Liver (tissue), 9 donors: Measurements from ENCODE around the gene MEIS3. TPM values are rescaled to one million over a fixed set of nuclear protein-coding genes. Genes with fewer than 3 reads are reported as not detected.

ENCODE experiments used
- DNase-seq: peaks from one replicate; pipeline ENCODE4 v3.0.0-alpha.2; 2017; ENCODE audit warnings: low spot score
- H3K27ac ChIP-seq, 2 donors: one replicate each; pipeline ENCODE4 v1.7.0; 2013; ENCODE audit warnings: inconsistent platforms in 2 of 2, low read length in 2 of 2, control low read depth in 1 of 2, low read depth in 1 of 2, mild to moderate bottlenecking in 1 of 2
- H3K27me3 ChIP-seq, 4 donors: one replicate each; pipeline versions ENCODE4 v1.6.1 to v1.7.0; 2013; ENCODE audit warnings: low read length in 3 of 4, inconsistent platforms in 1 of 4, mild to moderate bottlenecking in 1 of 4, moderate library complexity in 1 of 4; ENCODE audit not compliant: control insufficient read depth in 4 of 4, insufficient read depth in 4 of 4
- H3K36me3 ChIP-seq, 4 donors: one replicate each; pipeline versions ENCODE4 v1.6.1 to v1.7.0; 2013; ENCODE audit warnings: low read length in 3 of 4, mild to moderate bottlenecking in 3 of 4, low read depth in 1 of 4, moderate library complexity in 1 of 4; ENCODE audit not compliant: control insufficient read depth in 4 of 4, insufficient read depth in 3 of 4
- H3K4me1 ChIP-seq, 4 donors: one replicate each; pipeline versions ENCODE4 v1.6.1 to v1.7.0; 2013; ENCODE audit warnings: low read length in 3 of 4, mild to moderate bottlenecking in 3 of 4, moderate library complexity in 1 of 4; ENCODE audit not compliant: control insufficient read depth in 4 of 4, insufficient read depth in 4 of 4
- H3K4me3 ChIP-seq, 3 donors: one replicate each; pipeline versions ENCODE4 v1.6.1 to v1.7.0; 2013; ENCODE audit warnings: low read length in 3 of 3, control low read depth in 1 of 3, low read depth in 1 of 3, mild to moderate bottlenecking in 1 of 3
- H3K9ac ChIP-seq, 2 donors: one replicate each; pipeline ENCODE4 v1.7.0; 2013; ENCODE audit warnings: low read length in 2 of 2, mild to moderate bottlenecking in 2 of 2, moderate library complexity in 2 of 2, control low read depth in 1 of 2, low read depth in 1 of 2
- H3K9me3 ChIP-seq, 4 donors: one replicate each; pipeline versions ENCODE4 v1.6.1 to v1.7.0; 2013; ENCODE audit warnings: low read length in 3 of 4; ENCODE audit not compliant: control insufficient read depth in 4 of 4
- EGR1 ChIP-seq, 2 donors: IDR thresholded peaks; 2 replicates each; pipeline ENCODE4 v1.6.1; 2016 to 2018; ENCODE audit warnings: antibody characterized with exemption in 2 of 2, low read depth in 2 of 2
- FOXA1 ChIP-seq: IDR thresholded peaks from 2 replicates; pipeline ENCODE4 v1.6.1; 2016; ENCODE audit warnings: antibody characterized with exemption
- FOXA2 ChIP-seq: IDR thresholded peaks from 2 replicates; pipeline ENCODE4 v1.6.1; 2016; ENCODE audit warnings: antibody characterized with exemption
- GABPA ChIP-seq, 2 donors: IDR thresholded peaks in 1 of 2; conservative IDR thresholded peaks in 1 of 2; 2 replicates each; pipeline ENCODE4 v1.6.1; 2016; ENCODE audit warnings: antibody characterized with exemption in 2 of 2, mild to moderate bottlenecking in 1 of 2, moderate library complexity in 1 of 2
- HNF4A ChIP-seq, 2 donors: conservative IDR thresholded peaks; 2 replicates each; pipeline ENCODE4 v1.6.1; 2016; ENCODE audit warnings: antibody characterized with exemption in 2 of 2, mild to moderate bottlenecking in 2 of 2
- HNF4G ChIP-seq: IDR thresholded peaks from 2 replicates; pipeline ENCODE4 v1.6.1; 2016; ENCODE audit warnings: antibody characterized with exemption
- JUND ChIP-seq, 2 donors: IDR thresholded peaks; 2 replicates each; pipeline ENCODE4 v1.6.1; 2016; ENCODE audit warnings: antibody characterized with exemption in 2 of 2
- RAD21 ChIP-seq, 2 donors: IDR thresholded peaks; 2 replicates each; pipeline ENCODE4 v1.6.1; 2016; ENCODE audit warnings: antibody characterized with exemption in 2 of 2, mild to moderate bottlenecking in 2 of 2
- RXRA ChIP-seq, 2 donors: IDR thresholded peaks; 2 replicates each; pipeline ENCODE4 v1.6.1; 2017 to 2018; ENCODE audit warnings: antibody characterized with exemption in 2 of 2, mild to moderate bottlenecking in 1 of 2
- SP1 ChIP-seq: IDR thresholded peaks from 2 replicates; pipeline ENCODE4 v1.6.1; 2018; ENCODE audit warnings: antibody characterized with exemption, mild to moderate bottlenecking
- TAF1 ChIP-seq: conservative IDR thresholded peaks from 2 replicates; pipeline ENCODE4 v1.6.1; 2016; ENCODE audit warnings: antibody characterized with exemption, mild to moderate bottlenecking
- YY1 ChIP-seq: IDR thresholded peaks from 2 replicates; pipeline ENCODE4 v1.6.1; 2016; ENCODE audit warnings: antibody characterized with exemption, mild to moderate bottlenecking
- WGBS: extraction: QIAGEN DNeasy Blood & Tissue Kit; methylation state at CpG from one replicate; pipeline ENCODE4 v1.1.7; 2013; 5-methylcytosine and 5-hydroxymethylcytosine counted together
- polyA plus RNA-seq, 2 donors: library from polyadenylated mRNA; stranded (reverse) in 1 of 2; unstranded in 1 of 2; fragments of 200-250 nt in 1 of 2; fragments of >200 nt in 1 of 2; fragmentation: Nextera tagmentation in 1 of 2; extraction: Ambion mirVana in 1 of 2; gene quantifications; one replicate each; pipeline versions ENCODE4 v1.2.1 to v1.2.3, GENCODE V29; 2013 to 2015
- total RNA-seq, 2 donors: library from RNA; depleted of rRNA; stranded (reverse); fragments of >200 nt; gene quantifications; one replicate each; pipeline ENCODE4 v1.2.3, GENCODE V29; 2014
- TF ChIP-seq, protein P1 (sequence below): IDR thresholded peaks from 2 replicates; pipeline ENCODE4 v1.6.1; 2016; ENCODE audit warnings: antibody characterized with exemption
- TF ChIP-seq, protein P2 (sequence below): IDR thresholded peaks from 2 replicates; pipeline ENCODE4 v1.6.1; 2016; ENCODE audit warnings: antibody characterized with exemption
- TF ChIP-seq, protein P3 (sequence below): fragments of 150-350 bp; IDR thresholded peaks from 2 replicates; pipeline ENCODE4 v1.5.1; 2017; ENCODE audit warnings: improper control_type of control experiment, low read depth, low read length; ENCODE audit not compliant: missing input control
- TF ChIP-seq, protein P4 (sequence below): IDR thresholded peaks from 2 replicates; pipeline ENCODE4 v1.6.1; 2016; ENCODE audit warnings: antibody characterized with exemption
- TF ChIP-seq, protein P5 (sequence below): IDR thresholded peaks from 2 replicates; pipeline ENCODE4 v1.6.1; 2016; ENCODE audit warnings: antibody characterized with exemption, mild to moderate bottlenecking
- donor health status: healthy.
- donor health status: healthy.
- donor health status: healthy.
- donor health status: healthy.
- donor health status: healthy.

MEIS3 gene
- total and polyA plus RNA-seq, 4 donors: 0.50 to 1.3 (median 0.89) TPM

DNA sequence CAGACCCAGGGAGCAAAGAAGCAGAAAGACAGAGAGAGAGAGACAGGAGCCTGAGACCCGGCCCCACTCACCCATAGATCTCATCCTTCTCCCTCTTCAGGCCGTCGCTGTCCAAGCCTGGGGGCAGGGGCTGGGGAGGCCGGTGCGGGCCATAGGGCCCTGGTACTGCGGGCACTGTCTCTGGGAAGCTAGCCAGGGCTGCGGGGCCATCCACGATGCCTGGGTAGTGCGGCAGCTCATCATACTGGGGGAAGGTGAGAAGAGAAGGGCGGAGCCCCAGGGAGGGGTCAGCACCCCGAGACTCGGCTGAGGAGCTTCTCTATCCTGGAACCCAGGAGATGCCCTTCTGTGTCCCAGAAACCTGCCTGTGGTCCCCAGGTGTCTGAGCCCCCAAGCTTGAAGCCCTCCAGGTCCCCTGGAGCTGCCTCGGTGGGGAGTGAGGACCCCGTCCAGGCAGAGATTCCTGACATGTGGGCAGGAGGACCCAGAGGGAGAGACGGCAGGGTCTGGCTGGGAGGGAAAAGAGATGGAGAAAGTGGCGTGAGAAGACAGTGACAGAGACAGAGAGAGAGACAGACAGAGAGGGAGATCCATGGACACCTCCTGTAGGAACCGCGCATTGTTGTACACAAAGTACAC is 2.1 kb downstream of the MEIS3 start:
- H3K4me3 ChIP-seq: no peak overlapping the region
- DNase-seq: no peak
- H3K27ac ChIP-seq: no peak overlapping the region
- TF ChIP-seq SP1: no peak
- TF ChIP-seq EGR1 (IDR thresholded peaks at IDR 0.05; ENCODE audit: low read depth in 2 of 2): no peak
- TF ChIP-seq RXRA (IDR thresholded peaks at IDR 0.05): no peak
- TF ChIP-seq, protein P1, sequence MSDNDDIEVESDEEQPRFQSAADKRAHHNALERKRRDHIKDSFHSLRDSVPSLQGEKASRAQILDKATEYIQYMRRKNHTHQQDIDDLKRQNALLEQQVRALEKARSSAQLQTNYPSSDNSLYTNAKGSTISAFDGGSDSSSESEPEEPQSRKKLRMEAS: no peak
- TF ChIP-seq JUND (IDR thresholded peaks at IDR 0.05): no peak
- no peak for TF ChIP-seq TAF1
- TF ChIP-seq, protein P2, sequence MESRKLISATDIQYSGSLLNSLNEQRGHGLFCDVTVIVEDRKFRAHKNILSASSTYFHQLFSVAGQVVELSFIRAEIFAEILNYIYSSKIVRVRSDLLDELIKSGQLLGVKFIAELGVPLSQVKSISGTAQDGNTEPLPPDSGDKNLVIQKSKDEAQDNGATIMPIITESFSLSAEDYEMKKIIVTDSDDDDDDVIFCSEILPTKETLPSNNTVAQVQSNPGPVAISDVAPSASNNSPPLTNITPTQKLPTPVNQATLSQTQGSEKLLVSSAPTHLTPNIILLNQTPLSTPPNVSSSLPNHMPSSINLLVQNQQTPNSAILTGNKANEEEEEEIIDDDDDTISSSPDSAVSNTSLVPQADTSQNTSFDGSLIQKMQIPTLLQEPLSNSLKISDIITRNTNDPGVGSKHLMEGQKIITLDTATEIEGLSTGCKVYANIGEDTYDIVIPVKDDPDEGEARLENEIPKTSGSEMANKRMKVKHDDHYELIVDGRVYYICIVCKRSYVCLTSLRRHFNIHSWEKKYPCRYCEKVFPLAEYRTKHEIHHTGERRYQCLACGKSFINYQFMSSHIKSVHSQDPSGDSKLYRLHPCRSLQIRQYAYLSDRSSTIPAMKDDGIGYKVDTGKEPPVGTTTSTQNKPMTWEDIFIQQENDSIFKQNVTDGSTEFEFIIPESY: no peak
- TF ChIP-seq, protein P3, sequence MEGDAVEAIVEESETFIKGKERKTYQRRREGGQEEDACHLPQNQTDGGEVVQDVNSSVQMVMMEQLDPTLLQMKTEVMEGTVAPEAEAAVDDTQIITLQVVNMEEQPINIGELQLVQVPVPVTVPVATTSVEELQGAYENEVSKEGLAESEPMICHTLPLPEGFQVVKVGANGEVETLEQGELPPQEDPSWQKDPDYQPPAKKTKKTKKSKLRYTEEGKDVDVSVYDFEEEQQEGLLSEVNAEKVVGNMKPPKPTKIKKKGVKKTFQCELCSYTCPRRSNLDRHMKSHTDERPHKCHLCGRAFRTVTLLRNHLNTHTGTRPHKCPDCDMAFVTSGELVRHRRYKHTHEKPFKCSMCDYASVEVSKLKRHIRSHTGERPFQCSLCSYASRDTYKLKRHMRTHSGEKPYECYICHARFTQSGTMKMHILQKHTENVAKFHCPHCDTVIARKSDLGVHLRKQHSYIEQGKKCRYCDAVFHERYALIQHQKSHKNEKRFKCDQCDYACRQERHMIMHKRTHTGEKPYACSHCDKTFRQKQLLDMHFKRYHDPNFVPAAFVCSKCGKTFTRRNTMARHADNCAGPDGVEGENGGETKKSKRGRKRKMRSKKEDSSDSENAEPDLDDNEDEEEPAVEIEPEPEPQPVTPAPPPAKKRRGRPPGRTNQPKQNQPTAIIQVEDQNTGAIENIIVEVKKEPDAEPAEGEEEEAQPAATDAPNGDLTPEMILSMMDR: no peak
- no peak for TF ChIP-seq RAD21 (IDR thresholded peaks at IDR 0.05)
- WGBS: 20% methylated on average over 18 of the region's 18 CpGs
- H3K27me3 ChIP-seq: peaks cover 2 to 24% (median 6%) of the 10 kb centered on the region in 4 donors
- peaks cover 0 to 6% (median 2%) of the 10 kb centered on the region in 4 donors for H3K4me1 ChIP-seq
- no peaks in the 10 kb centered on the region for H3K36me3 ChIP-seq
- H3K9ac ChIP-seq: no peak overlapping the region
- H3K9me3 ChIP-seq: no peaks in the 10 kb centered on the region

DNA sequence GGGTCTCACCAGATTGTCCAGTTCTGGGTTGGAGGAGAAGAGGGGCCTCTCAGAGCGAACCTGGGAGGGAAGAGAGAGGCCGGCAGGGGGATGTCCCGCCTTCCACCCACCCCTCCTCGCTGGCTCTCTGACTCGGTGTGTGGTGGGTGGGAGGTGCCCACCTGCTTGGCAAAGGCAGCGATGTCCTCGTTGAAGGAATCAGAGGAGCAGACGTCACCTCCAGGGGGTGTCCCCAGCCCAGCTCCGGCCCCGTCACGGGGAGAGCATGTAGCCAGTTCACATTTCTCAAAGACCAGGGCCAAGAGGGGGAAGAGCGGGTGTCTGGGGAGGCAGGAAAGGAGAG is 2.7 kb downstream of the MEIS3 start:
- Histone ChIP-seq H3K27me3 (peaks cover 2 to 24% (median 6%) of the 10 kb centered on the region in 4 donors), H3K9ac (no peak overlapping the region), H3K4me3 (no peak overlapping the region), H3K4me1 (peaks cover 0 to 6% (median 2%) of the 10 kb centered on the region in 4 donors), H3K27ac (no peak overlapping the region), H3K36me3 (no peaks in the 10 kb centered on the region), H3K9me3 (no peaks in the 10 kb centered on the region)
- TF ChIP-seq HNF4G (no peak), RXRA (IDR thresholded peaks at IDR 0.05) (no peak), SP1 (no peak), FOXA2 (no peak), GABPA (IDR thresholded peaks at IDR 0.05 in 1 of 2, conservative IDR thresholded peaks at IDR 0.05 in 1 of 2) (no peak), RAD21 (IDR thresholded peaks at IDR 0.05) (no peak), TAF1 (no peak), JUND (IDR thresholded peaks at IDR 0.05) (no peak), FOXA1 (no peak), HNF4A (conservative IDR thresholded peaks at IDR 0.05) (no peak), EGR1 (IDR thresholded peaks at IDR 0.05; ENCODE audit: low read depth in 2 of 2) (no peak), YY1 (no peak)
- TF ChIP-seq, protein P4, sequence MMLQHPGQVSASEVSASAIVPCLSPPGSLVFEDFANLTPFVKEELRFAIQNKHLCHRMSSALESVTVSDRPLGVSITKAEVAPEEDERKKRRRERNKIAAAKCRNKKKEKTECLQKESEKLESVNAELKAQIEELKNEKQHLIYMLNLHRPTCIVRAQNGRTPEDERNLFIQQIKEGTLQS: no peak
- TF ChIP-seq, protein P5, sequence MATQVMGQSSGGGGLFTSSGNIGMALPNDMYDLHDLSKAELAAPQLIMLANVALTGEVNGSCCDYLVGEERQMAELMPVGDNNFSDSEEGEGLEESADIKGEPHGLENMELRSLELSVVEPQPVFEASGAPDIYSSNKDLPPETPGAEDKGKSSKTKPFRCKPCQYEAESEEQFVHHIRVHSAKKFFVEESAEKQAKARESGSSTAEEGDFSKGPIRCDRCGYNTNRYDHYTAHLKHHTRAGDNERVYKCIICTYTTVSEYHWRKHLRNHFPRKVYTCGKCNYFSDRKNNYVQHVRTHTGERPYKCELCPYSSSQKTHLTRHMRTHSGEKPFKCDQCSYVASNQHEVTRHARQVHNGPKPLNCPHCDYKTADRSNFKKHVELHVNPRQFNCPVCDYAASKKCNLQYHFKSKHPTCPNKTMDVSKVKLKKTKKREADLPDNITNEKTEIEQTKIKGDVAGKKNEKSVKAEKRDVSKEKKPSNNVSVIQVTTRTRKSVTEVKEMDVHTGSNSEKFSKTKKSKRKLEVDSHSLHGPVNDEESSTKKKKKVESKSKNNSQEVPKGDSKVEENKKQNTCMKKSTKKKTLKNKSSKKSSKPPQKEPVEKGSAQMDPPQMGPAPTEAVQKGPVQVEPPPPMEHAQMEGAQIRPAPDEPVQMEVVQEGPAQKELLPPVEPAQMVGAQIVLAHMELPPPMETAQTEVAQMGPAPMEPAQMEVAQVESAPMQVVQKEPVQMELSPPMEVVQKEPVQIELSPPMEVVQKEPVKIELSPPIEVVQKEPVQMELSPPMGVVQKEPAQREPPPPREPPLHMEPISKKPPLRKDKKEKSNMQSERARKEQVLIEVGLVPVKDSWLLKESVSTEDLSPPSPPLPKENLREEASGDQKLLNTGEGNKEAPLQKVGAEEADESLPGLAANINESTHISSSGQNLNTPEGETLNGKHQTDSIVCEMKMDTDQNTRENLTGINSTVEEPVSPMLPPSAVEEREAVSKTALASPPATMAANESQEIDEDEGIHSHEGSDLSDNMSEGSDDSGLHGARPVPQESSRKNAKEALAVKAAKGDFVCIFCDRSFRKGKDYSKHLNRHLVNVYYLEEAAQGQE: no peak
- TF ChIP-seq, protein P2: no peak
- TF ChIP-seq, protein P3: no peak
- TF ChIP-seq, protein P1: no peak
- WGBS: 46% methylated on average over 12 of the region's 12 CpGs
- DNase-seq: no peak
